GM12865 (cell line): ENCODE data around the gene CACNA1B.
"Not testable (repeated sequence)": the region's sequence is repeated elsewhere in the genome, so short reads cannot be mapped to it uniquely, and the experiment has no call there.

Experiments used
- DNase-seq: peaks from one replicate; pipeline ENCODE4 v3.0.0; 2010; ENCODE audit warnings: low read depth
- H3K4me3 ChIP-seq: 2 replicates; pipeline ENCODE4 v1.5.1; 2011; ENCODE audit warnings: mild to moderate bottlenecking, low read depth, low read length, control low read depth
- CTCF ChIP-seq: IDR thresholded peaks from 2 replicates; pipeline ENCODE4 v1.5.1; 2011; ENCODE audit warnings: low read length, control low read depth, low read depth, inconsistent platforms; ENCODE audit not compliant: insufficient read depth; ENCODE audit errors: missing control alignments

Gene CACNA1B

GRCh38 chr9:137877506-137878122, at the start of gene CACNA1B:
Gene CACNA1B, plus strand, starts transcription at chr9:137877782. Its CDS starts 152 bp downstream, at chr9:137877934.
- not testable (repeated sequence) for H3K4me3 ChIP-seq, DNase-seq

- DNase-seq = no peak
- TF ChIP-seq CTCF = no peak
- H3K4me3 ChIP-seq = no peak overlapping the region
Measured at GRCh38 chr9:137827908-137828526, 49.6 kb upstream of the CACNA1B start.

- no peak overlapping the region for H3K4me3 ChIP-seq
- DNase-seq = no peak
- no peak for TF ChIP-seq CTCF
Measured at GRCh38 chr9:137828527-137829259, 48.9 kb upstream of the CACNA1B start.

- DNase-seq = no peak
- no peak for TF ChIP-seq CTCF
- H3K4me3 ChIP-seq = no peak overlapping the region
Measured at GRCh38 chr9:137829260-137829996, 48.2 kb upstream of the CACNA1B start.

GRCh38 chr9:137832191-137832700, 45.3 kb upstream of the CACNA1B start:
- TF ChIP-seq CTCF = no peak
- no peak overlapping the region for H3K4me3 ChIP-seq
- DNase-seq = no peak

- DNase-seq = no peak
- TF ChIP-seq CTCF = no peak
- no peak overlapping the region for H3K4me3 ChIP-seq
Measured at GRCh38 chr9:137832830-137833590, 44.6 kb upstream of the CACNA1B start.
